Activated T-cell treated with anti-CD3 and anti-CD28 coated beads, Interleukin-2, amount 50 U/mL, for 72 hours (primary cell): ENCODE data around the gene DOC2B. TPM values are rescaled to one million over a fixed set of nuclear protein-coding genes. Genes with fewer than 3 reads are reported as not detected.
A peak's percentile ranks its signal among the peaks of the same experiment; 100 is the strongest.
"Not testable (repeated sequence)": the region's sequence is repeated elsewhere in the genome, so short reads cannot be mapped to it uniquely, and the experiment has no call there.

ENCODE experiments used
- ATAC-seq, 2 donors: fragments of 150-1000 bp; cut with Tn5 transposase; replicated peaks in 1 of 2; 2 replicates each; pipeline ENCODE4 v1.10.0; 2021; ENCODE audit warnings: moderate library complexity in 2 of 2, mild to moderate bottlenecking in 1 of 2
- DNase-seq, 2 donors: peaks; one replicate each; pipeline ENCODE4 v3.0.0; 2021 to 2022; ENCODE audit warnings: mixed read lengths in 1 of 2
- H3K27ac Mint-ChIP-seq: one replicate; pipeline ENCODE4 v1.8.0; 2022; ENCODE audit warnings: mild to moderate bottlenecking, moderate library complexity, mixed read lengths
- H3K27me3 Mint-ChIP-seq: one replicate; pipeline ENCODE4 v1.8.0; 2022; ENCODE audit warnings: low read depth, mixed read lengths
- H3K36me3 Mint-ChIP-seq, 2 donors: one replicate each; pipeline ENCODE4 v1.8.0; 2022; ENCODE audit warnings: mixed read lengths in 2 of 2, mild to moderate bottlenecking in 1 of 2; ENCODE audit not compliant: insufficient read depth in 2 of 2
- H3K4me1 Mint-ChIP-seq: one replicate; pipeline ENCODE4 v1.8.0; 2022; ENCODE audit warnings: low read depth, mixed read lengths
- H3K4me3 Mint-ChIP-seq, 2 donors: one replicate each; pipeline ENCODE4 v1.8.0; 2022; ENCODE audit warnings: mild to moderate bottlenecking in 2 of 2, mixed read lengths in 2 of 2, moderate library complexity in 2 of 2
- H3K9me3 Mint-ChIP-seq, 2 donors: one replicate each; pipeline ENCODE4 v1.8.0; 2022; ENCODE audit warnings: mixed read lengths in 2 of 2
- total RNA-seq, 2 donors: library from RNA; stranded (reverse); gene quantifications; one replicate each; pipeline ENCODE4 v1.2.3, GENCODE V29; 2022

The DOC2B gene
- total RNA-seq, 2 donors from 2014 or later = 0.12 to 0.25 TPM

DNA sequence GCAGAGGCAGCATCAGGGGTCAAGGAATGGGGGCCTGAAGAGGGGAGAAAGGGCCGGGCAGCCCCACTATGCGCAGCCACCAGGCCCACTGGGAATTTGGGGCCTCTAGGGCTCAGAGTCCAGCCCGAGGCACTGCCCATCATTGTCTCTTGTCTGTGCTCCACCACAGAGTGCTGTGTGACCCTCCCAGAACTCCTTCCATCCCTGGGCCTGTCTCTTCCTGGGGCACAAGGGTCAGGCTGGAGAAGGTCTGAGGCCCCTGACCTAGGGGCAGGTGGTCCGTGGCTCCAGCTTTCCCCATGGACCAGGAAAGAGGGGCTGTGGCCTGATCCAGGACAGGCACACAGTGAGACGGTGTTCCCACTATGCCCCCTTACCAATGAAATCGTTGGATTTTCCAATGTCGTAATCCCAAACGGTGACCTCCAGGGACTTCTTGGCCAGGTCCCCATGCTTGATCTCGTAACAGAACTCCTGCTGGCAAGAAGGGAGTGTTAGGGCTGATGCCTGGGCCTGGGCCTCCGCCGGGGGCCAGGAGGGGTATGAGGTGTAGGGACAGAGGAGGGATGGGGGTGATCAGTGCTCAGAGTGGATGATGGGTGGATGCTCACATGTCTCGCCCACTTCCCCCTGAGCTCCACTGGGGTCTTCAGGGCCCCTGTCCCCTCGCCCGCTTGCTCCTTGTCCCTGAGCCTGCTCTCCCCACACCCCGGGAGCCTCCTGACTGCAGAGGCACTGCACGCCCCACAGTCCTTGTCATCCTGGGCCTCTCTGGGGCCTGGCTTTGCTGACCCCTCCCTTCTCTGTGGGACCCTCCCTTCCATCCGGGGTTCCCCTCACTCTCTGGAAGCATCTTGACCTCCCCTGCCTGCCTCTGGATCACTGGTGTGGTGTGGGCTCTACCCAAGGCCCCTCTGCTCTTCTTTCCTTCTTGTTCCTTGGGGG is 33.4 kb downstream of the DOC2B start:
- H3K4me1 Mint-ChIP-seq = no peaks in the 10 kb centered on the region
- no peak for ATAC-seq
- no peaks in the 10 kb centered on the region for H3K36me3 Mint-ChIP-seq
- H3K9me3 Mint-ChIP-seq = no peaks in the 10 kb centered on the region
- H3K27ac Mint-ChIP-seq = no peak overlapping the region
- H3K4me3 Mint-ChIP-seq = no peak overlapping the region
- peaks cover 6% of the 10 kb centered on the region for H3K27me3 Mint-ChIP-seq
- peak in 1 of 2 donors; percentile 0 for DNase-seq

DNA sequence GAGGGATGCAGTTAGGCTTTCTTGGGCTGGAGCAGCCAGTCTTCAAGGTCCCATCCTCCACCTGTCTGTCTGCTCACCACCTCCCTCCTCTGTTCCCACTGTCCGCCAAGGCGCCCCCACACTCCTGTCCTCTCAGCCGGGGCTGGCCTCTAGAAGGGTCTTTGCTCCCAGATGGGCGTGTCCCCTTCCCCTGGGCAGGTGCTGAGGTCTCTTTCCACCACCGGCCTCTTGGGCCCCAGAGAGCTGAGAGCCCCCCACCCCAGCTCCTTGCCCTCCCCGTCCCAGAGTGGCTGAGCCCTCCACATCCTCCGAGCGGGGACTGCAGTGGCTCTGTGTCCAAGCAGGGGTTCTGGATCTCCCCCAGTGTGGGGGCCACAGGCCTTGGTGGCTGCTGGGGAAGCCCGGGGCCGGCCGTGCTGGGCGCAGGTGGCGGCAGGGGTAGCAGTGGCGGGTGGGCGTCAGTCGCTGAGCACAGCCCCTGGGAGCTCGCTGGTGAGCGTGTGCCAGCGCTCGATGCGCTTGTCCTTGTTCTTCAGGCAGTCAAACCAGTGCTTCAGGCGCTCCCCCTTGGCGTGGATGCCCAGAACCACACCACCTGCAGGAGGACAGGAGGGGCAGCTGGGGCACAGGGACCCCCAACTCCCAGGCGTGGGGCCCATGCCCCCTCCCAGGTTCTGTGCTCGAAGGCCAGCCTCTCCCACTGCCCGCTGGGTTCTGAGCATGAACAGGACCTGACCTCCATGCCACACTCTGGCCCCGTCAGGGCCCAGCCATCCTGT is 34.3 kb downstream of the DOC2B start:
- ATAC-seq = no peak
- Mint-ChIP-seq H3K4me1 (no peaks in the 10 kb centered on the region), H3K27me3 (peaks cover 6% of the 10 kb centered on the region), H3K27ac (no peak overlapping the region), H3K9me3 (no peaks in the 10 kb centered on the region), H3K4me3 (no peak overlapping the region), H3K36me3 (no peaks in the 10 kb centered on the region)
- peak in 1 of 2 donors; percentile 0 for DNase-seq

- no peaks in the 10 kb centered on the region for H3K9me3 Mint-ChIP-seq
- no peaks in the 10 kb centered on the region for H3K36me3 Mint-ChIP-seq
- no peak overlapping the region for H3K27ac Mint-ChIP-seq
- ATAC-seq (no peak), DNase-seq (no peak)
- peaks cover 6% of the 10 kb centered on the region for H3K27me3 Mint-ChIP-seq
- H3K4me1 Mint-ChIP-seq = no peaks in the 10 kb centered on the region
- H3K4me3 Mint-ChIP-seq = no peak overlapping the region
These were observed 34.9 kb downstream of the DOC2B start for GRCh38 chr17:146546-146945.

- Mint-ChIP-seq H3K27me3 (peaks cover 6% of the 10 kb centered on the region), H3K9me3 (no peaks in the 10 kb centered on the region), H3K36me3 (no peaks in the 10 kb centered on the region), H3K27ac (no peak overlapping the region), H3K4me3 (no peak overlapping the region), H3K4me1 (no peaks in the 10 kb centered on the region)
- ATAC-seq = no peak
- DNase-seq = no peak
These were observed 35.5 kb downstream of the DOC2B start for GRCh38 chr17:145671-146541.

DNA sequence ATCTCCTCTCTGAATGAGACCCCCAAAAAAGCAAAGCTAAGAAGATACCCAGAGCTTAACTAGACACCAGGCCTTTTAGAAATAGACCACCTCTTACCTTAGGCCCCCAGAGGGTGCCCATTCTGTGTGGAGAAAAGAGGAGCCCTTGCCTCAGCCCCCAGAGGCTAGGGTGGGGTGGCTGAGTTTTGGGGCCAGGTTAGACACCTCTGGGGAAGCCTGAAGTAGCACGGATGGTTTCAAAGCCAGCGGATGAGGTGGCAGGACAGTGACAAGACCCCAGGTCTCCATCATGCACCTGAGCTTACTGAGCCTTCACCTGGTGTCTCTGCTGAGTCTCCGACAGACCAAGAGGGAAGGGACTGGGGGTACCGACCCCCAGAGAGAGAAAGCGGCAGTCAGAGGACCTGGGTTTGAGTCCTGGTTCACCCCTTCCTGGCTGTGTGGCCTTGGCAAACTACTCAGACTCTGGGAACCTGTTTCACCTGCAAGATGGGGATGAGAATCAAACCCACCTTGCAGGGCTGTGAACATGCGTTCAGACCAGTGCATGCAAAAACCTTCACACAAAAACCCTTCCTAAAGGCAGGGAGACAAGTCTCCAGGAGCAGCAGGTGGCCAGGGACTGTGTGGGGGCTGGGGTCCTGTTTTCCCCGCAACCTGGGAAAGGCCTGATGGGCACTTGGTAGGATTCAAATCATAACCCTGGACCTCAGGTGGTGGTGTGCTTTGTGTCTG is 36.3 kb downstream of the DOC2B start:
- Mint-ChIP-seq H3K27me3 (peaks cover 6% of the 10 kb centered on the region), H3K27ac (no peak overlapping the region), H3K4me3 (no peak overlapping the region), H3K36me3 (no peaks in the 10 kb centered on the region), H3K9me3 (no peaks in the 10 kb centered on the region), H3K4me1 (no peaks in the 10 kb centered on the region)
- DNase-seq (no peak), ATAC-seq (no peak)

- Mint-ChIP-seq H3K36me3 (no peaks in the 10 kb centered on the region), H3K27me3 (peaks cover 14% of the 10 kb centered on the region), H3K4me3 (no peak overlapping the region), H3K4me1 (no peaks in the 10 kb centered on the region), H3K9me3 (no peaks in the 10 kb centered on the region), H3K27ac (no peak overlapping the region)
- DNase-seq (peak; percentile 86 to 91), ATAC-seq (peak; percentile 83 to 89)
These were observed 37.6 kb downstream of the DOC2B start for GRCh38 chr17:143785-144281.

- Mint-ChIP-seq H3K9me3 (no peaks in the 10 kb centered on the region), H3K27me3 (peaks cover 14% of the 10 kb centered on the region), H3K4me3 (no peak overlapping the region), H3K4me1 (no peaks in the 10 kb centered on the region), H3K27ac (no peak overlapping the region), H3K36me3 (no peaks in the 10 kb centered on the region)
- ATAC-seq = no peak
- no peak for DNase-seq
These were observed 38.3 kb downstream of the DOC2B start for GRCh38 chr17:142876-143784.

- H3K27me3 Mint-ChIP-seq = peaks cover 14% of the 10 kb centered on the region
- H3K4me1 Mint-ChIP-seq = no peaks in the 10 kb centered on the region
- DNase-seq (peak; percentile 23 to 49), ATAC-seq (no peak)
- H3K36me3 Mint-ChIP-seq = no peaks in the 10 kb centered on the region
- no peak overlapping the region for H3K4me3 Mint-ChIP-seq
- no peaks in the 10 kb centered on the region for H3K9me3 Mint-ChIP-seq
- H3K27ac Mint-ChIP-seq = no peak overlapping the region
These were observed 39.3 kb downstream of the DOC2B start for GRCh38 chr17:142102-142661.

DNA sequence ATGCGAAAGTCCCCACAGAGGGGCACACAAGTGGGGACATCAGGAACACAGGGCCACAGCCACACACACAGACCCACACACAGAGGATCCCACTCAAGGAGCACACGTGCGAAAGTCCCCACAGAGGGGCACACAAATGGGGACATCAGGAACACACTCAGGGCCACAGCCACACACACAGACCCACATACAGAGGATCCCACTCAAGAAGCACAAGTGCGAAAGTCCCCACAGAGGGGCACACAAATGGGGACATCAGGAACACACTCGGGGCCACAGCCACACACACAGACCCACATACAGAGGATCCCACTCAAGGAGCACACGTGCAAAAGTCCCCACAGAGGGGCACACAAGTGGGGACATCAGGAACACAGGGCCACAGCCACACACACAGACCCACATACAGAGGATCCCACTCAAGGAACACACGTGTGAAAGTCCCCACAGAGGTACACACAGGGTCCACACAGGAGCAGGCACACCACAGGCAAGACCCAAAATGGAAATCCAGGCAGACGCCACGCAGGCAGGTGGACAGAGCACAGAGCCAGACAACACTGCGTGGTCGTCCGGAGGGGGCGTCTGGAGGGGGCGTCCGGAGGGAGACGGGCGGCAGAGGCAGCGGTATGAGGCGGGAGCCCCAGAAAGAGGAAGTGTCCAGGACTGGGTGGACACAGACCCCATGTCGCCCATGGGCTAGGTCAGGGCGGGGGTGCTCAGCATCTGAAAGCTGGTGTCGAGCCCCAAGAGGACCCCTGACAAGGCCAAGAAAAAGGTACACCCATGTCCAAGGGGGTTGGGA is 41.8 kb downstream of the DOC2B start:
- H3K9me3 Mint-ChIP-seq, ATAC-seq, H3K4me3 Mint-ChIP-seq, H3K4me1 Mint-ChIP-seq, H3K36me3 Mint-ChIP-seq, H3K27ac Mint-ChIP-seq, DNase-seq: not testable (repeated sequence)
- peaks cover 14% of the 10 kb centered on the region for H3K27me3 Mint-ChIP-seq

DNA sequence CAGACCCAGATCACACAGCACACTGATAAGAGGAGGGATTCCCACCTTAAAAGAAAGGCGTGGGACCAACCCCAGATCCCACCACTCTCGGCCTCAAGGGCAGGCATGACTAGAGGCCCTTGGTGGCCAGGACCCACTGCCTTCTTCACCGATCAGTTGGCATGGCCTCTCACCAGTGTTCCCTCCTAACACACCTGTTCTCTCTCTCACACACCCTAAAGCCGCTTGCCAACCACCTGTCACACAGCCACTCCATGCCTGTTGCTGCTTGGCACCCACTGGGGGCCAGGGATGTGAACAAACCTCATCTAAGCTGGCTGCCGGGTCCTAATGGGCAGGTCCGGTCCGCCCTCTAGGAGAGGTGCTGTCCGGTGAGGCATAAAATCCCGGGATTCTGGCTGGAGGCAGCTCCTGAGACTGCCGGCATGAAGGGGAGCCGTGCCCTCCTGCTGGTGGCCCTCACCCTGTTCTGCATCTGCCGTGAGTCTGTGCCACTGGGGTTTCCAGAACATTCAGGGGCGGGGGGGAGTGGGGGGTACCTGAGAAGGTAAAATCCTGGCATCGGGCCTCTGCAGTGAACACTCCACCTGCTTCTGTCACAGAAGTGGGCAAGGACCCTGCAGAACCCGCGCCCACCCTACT is 44.2 kb downstream of the DOC2B start, which contains the start of gene SCGB1C2:
Gene SCGB1C2, plus strand, starts transcription at position 404 of the 642 bp plus-strand sequence. Its CDS starts 22 bp downstream, at position 426.
- H3K4me3 Mint-ChIP-seq, H3K27me3 Mint-ChIP-seq, H3K27ac Mint-ChIP-seq, DNase-seq, H3K4me1 Mint-ChIP-seq, ATAC-seq, H3K36me3 Mint-ChIP-seq, H3K9me3 Mint-ChIP-seq: not testable (repeated sequence)
